GM10847 (cell line): Measurements from ENCODE around the gene IFTAP.

Experiments
- POLR2A ChIP-seq: IDR thresholded peaks from 2 replicates; pipeline ENCODE4 v1.6.1; 2011; ENCODE audit not compliant: insufficient read length; ENCODE audit errors: extremely low read depth

IFTAP gene

DNA sequence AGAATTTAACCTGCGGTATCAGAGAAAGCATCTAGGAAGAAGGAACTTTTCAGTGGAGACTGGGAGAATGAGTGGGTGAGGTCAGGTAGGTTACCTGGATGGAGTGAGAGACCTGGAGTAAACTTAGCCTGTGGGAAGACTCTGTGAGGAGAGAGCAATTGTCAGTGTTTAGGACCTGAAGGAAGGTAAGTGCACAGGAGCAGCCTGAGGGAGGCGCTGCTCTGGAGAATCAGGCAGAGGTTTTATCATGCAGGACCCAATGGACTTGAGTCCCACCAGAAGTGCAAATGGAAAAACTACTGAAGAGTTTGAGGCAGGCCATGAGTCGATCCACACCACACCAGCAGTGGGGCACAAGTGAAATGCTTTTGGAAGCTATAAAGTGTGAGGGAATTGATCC lies 10.6 kb upstream of the IFTAP start:
- no peak for TF ChIP-seq POLR2A

DNA sequence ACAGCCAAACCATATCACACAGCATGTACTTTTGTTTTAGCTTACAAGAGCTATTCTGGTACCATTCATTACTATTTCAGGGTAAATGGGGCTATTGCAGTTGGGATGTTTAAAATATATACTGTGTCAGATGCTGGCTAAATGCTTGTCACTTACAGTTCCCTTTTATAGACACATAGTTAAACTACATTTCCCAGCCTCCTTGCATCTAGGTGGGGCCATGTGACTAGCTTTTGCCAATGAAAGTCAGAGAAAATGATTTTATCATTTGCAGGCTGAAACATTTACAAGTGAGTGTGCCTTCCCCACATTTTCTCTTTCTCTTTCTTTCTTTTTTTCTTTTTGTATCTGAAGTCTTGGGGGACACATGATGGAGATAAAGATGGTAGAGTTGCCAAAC lies 7.8 kb upstream of the IFTAP start:
- no peak for TF ChIP-seq POLR2A

DNA sequence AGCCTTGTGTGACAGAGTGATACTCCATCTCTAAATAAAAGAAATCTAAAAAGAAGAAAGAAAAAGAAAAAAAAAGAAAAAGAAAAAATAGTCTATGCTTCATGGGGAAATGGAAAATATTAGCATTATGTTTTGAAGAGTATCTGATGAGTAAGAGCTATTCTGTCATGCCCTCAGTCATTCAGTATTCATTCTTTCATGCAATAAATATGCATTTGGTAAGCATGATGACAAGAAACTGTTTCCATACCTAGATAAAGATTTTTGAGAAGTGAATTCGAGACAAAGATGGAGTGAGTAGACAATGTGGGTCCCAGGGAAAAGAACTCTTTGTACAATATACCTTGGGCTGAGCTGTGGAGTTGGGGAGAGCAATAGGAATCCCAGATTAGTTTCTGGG lies 6.2 kb upstream of the IFTAP start:
- TF ChIP-seq POLR2A: no peak

DNA sequence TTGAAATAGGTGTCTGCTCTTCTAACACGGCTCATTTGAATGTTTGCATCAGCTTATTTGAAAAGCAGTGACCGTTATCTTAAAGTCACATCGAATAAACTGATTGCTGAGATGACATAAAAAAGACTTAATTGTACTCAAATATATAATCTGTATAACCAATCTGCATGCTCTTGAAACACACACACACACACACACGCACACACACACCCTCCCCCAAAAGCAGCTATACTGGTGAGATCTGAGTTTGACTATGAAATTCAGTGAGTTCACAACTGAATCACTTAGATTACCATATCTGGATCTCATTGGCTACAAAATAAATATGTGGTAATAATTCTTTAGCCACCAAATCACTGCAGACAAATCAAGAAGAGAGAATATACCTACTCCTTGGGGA lies 3.8 kb upstream of the IFTAP start:
- TF ChIP-seq POLR2A: no peak

DNA sequence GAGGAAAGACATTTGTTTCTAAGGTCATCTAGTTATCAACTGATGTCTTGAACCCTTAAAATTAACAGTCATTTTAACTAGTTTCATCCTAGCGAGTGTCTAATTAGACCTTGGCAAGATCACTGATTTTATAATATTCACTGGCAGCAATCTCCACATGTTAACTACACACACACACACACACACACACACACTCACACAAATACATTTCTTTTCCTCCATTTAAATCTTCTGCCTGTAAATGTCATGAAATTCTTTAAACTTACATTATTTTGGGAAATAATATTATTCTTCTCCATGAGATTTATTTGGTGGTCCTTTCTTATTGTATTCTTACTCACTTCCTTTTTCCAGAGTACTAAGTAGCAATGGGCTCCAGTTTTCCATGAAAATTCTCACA lies 2.9 kb upstream of the IFTAP start:
- no peak for TF ChIP-seq POLR2A

DNA sequence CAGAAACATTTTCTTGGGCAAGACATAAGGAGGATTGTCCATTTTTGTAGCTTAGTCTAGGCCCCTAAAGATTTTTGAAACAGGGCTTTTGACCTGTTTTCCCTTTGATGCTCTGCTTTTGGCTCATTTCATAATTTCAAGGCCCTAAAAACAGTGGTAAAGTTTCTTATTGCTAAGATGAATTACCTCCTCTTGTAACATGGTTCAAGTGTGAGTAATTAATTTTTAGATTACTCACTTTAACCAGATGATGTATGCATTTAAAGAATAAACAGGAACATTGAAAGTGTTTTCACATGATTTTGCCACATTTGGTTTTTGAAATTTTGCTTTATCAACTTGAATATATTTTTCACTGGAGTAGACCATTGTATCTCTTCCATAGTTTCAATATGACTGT lies 2.6 kb downstream of the IFTAP start:
- TF ChIP-seq POLR2A: no peak

DNA sequence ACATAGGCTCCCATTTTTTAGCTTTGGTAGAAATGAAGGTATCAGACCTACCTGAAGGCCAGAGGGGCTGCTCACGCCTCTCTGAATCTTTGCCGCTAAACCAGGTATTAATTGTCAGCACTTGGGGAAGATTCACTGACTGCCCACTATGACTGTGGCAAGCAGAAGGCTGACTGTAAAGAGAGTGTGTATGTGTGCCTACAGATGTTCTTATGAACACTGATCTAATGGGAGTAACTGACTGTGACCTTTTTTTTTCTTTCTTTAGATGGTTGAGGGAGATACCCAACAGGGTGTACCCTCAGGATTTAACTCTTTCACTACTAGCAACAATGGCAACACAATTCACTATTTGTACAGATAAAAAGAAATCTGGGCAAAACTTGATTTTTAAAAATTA lies 3.7 kb downstream of the IFTAP start, which contains the start of gene RAG2:
Gene RAG2, minus strand, starts transcription at position 186 of the 400 bp plus-strand sequence. CDS start 4,068 bp downstream, outside the sequence.
- TF ChIP-seq POLR2A: no peak

DNA sequence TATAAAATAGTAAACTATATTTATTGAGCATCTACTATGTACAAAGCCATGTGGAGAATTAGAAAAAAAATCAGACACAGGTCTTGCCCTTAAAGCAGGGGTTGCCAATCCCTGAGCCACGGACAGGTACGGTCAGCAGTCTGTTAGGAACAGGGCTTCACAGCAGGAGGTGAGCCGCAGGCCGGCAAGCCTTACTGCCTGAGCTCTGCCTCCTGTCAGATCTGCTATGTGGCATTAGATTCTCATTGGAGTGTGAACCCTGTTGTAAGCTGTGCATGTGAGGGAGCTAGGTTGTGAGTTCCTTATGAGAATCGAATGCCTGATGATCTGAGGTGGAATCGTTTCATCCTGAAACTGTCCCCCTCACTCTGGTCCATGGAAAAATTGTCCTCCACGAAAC lies 5.9 kb downstream of the IFTAP start:
- TF ChIP-seq POLR2A: no peak

DNA sequence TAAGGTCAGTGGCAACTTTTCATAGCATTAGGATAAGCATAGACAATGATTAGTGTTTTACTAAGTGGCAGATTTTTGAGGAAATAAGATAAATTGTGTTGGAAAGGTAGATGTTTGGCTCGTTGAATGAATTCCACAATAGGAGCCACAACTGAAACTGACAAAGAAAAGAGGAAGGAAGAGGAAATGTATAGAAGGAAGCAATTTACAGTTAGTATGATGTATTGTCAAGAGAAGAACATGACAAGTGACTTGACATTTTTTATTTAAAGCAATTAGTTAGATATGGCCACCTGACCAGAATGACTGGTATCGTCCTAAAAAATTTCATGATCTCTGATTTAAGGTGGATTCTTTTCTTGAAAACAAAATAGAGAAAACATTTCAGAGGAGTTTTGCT lies 6.9 kb downstream of the IFTAP start:
- TF ChIP-seq POLR2A: no peak

DNA sequence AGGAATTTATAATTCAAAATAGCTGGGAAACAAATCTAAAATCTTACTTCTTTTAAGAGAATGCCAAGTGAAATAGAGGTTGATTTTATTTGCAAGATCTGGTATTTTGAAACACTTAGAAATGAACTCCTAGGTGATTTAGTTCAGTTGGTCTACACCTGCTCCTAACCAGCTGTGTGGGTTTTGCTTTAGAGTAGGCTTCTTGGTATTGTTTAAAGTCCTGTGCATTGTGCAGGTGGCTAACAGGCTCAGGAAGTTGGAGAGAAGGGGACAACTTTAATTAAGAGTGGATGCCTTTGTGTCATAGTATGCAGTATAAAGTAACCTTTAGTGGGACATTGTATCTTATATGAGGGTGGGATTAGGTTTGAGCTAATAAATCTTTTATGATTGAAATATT lies 7.8 kb downstream of the IFTAP start:
- TF ChIP-seq POLR2A: no peak

DNA sequence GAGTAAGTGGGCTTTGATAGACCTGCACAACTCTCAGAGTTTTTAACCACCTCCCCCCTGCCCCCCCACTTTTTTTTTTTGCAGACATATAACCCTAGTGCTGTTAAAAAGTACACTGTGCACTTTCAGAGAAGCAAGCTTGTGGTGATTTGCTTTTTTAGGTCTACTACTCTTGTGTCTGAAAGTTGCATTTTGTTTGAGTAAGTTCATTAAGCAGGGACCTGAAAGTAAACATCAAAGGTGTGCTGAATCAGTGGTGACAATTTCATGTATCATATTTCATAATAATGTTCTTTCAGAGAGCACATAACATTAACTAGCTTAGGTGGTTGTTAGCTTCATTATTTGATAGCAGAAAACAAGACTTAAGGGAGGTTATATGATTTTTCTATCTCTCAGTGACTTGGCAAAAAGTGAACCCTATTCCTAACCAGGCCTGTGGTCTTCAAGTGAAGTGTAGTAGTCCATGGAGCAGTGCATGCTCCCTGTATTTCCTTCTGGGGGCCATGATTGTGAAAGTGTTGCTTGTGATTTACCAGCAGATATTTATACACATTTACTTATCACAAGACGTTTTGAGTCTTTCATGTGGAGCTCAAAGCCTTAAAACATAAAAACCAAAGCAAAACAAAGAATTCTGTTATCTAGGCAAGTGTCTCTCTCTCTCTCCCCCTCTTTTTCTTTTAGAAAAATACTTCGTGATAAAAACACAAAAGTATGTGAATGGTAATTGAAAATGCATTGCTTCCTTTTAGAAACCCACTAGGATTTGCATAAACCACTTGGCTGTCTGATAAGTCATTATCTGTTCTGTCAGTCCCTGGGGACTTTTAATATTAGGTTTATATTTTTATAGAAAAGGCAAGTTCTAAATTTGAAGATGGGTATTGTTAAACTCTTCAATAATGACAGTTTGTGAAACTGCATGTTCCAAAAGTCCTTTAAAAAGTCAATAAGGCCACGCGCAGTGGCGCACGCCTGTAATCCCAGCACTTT lies 11.2 kb downstream of the IFTAP start:
- no peak for TF ChIP-seq POLR2A

DNA sequence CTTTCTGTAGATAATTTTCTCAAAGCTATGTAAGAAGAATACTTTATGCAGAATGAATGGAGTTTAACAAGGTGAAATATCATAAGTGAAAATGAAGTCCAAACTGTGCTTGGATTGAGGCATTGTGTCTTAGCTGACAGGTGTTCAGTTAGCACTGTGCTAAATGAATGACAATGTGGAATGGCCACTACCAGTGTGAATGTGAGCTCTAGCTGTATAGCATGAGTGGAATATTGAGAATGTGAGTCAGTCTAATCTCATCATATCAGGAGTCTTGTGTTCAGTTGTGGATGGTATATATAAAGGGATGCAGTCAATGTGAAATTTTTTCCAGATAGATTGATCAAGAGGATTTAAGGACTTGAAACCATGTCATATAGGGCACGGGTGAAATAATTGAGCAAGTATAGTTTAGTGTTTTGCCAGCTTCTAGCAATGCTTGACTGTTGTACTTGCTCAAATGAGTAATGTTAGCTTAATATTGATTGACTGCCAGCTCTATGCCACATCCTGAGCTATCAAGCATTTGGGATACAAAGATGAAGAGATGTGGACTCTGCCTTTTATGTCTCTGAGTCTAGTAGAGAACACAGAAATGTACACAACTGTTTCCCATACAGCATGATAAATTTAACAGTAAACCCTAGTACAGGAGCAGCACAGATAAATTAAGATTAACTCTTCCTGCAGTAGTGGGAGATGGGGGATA lies 14.3 kb downstream of the IFTAP start:
- TF ChIP-seq POLR2A: no peak

DNA sequence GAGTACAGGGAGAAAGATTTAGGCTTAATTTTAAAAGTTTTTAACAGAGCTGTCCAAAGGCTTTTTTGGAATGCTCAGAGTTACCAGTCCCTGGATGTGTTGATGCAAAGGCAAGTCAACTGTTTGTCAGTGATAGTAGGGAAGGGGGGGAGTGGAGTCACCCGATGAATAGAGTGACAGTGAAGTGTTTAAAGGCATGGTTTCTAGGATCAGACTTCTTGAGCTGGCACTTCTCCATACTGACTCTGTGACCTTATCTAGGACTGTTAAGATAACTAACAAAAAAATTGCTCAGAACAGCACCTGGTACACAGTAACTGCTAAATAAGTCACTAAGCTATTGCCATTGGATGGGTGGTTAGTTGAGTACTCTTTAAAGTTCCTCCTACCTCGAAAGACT lies 15.1 kb downstream of the IFTAP start:
- TF ChIP-seq POLR2A: no peak

DNA sequence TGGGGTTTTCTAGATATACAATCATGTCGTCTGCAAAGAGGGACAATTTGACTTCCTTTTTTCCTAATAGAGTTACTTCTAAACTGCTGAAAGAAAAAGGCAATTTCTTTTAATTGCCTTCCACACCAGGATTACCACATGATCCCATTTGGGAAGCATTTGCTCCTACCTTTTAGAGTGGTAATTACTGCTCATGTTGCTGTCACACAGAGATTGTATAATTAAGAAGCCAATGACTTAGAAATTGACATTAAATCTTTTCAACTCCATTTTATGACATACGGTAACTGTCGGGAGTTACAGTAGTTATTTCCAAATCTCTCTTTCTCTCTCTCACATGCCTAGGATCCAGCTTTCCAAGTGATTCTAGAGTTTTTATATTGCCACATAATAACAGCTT lies 21.5 kb downstream of the IFTAP start:
- no peak for TF ChIP-seq POLR2A

DNA sequence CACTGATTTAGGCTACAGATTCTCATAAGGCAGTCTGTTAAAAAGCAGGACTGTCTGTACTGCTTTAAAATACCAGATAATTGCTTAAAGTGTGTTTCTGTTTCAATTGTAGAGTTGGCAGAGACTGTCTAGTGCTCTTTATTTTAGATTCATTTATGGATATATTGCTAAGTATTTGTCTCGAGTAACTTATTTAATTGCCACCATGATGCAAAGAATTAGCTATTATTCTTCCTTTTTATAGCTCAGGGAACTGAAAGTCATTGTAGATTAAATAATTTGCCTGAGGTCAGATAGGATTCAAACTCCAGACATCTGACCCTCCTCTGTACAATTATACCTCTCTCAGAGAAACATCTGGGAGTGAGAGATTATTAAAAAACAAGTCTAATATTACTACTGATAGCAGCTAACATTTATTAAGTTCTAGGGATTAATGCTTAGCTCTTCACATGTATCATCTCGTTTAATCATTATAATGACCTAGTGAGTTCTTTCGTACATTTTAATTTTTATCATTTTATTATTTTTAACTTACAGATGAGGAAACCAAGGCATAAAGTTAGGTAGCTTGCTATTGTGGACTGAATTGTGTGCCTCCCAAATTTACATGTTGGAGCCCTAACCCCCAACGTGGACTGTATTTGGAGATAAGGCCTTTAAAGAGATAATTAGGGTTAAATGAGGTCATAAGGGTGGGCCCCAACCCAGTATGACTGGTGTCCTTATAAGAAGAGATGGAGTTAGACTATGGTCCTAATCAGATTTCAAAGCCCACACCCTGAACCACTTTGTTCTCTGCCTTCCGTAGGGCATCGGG lies 23.5 kb downstream of the IFTAP start:
- no peak for TF ChIP-seq POLR2A
